Activated CD8-positive, alpha-beta T cell treated with anti-CD3 and anti-CD28 coated beads, Interleukin-2, amount 10 ng/mL, durations not matched to agents 7 days and 5 days (primary cell): ENCODE measurements around the gene SPATA13. TPM values are rescaled to one million over a fixed set of nuclear protein-coding genes. Genes with fewer than 3 reads are reported as not detected.
"Not testable (repeated sequence)": the region's sequence is repeated elsewhere in the genome, so short reads cannot be mapped to it uniquely, and the experiment has no call there.

Experiments
- ATAC-seq: fragments of 150-1000 bp; cut with Tn5 transposase; one replicate; pipeline ENCODE4 v1.10.0; 2021; ENCODE audit warnings: moderate library complexity
- CTCF ChIA-PET: fragments of 350-600 bp; sonication (Branson Sonifier 250); formaldehyde crosslinking; loops from one replicate; lab custom pipeline; 2021; ENCODE audit warnings: antibody characterized with exemption; lab: Charles Lee
- POLR2A ChIA-PET: fragments of 350-600 bp; sonication (Branson Sonifier 250); formaldehyde crosslinking; loops from one replicate; lab custom pipeline; 2021; ENCODE audit warnings: antibody characterized with exemption; lab: Charles Lee
- DNase-seq: peaks from one replicate; pipeline ENCODE4 v3.0.0-alpha.2; 2020
- H3K27ac Mint-ChIP-seq: one replicate; pipeline ENCODE4 v1.8.0; 2021; ENCODE audit warnings: mild to moderate bottlenecking, mixed read lengths
- H3K27me3 Mint-ChIP-seq: one replicate; pipeline ENCODE4 v1.8.0; 2021; ENCODE audit warnings: low read depth, mixed read lengths
- H3K36me3 Mint-ChIP-seq: one replicate; pipeline ENCODE4 v1.8.0; 2021; ENCODE audit warnings: low read depth, mixed read lengths
- H3K4me1 Mint-ChIP-seq: one replicate; pipeline ENCODE4 v1.8.0; 2021; ENCODE audit warnings: low read depth, mixed read lengths
- H3K4me3 Mint-ChIP-seq: one replicate; pipeline ENCODE4 v1.8.0; 2021; ENCODE audit warnings: mild to moderate bottlenecking, mixed read lengths
- H3K9me3 Mint-ChIP-seq: one replicate; pipeline ENCODE4 v1.8.0; 2022; ENCODE audit warnings: mixed read lengths; ENCODE audit not compliant: insufficient read depth
- total RNA-seq, 2 experiments: library from RNA; stranded (reverse); gene quantifications; one replicate each; pipeline ENCODE4 v1.2.3, GENCODE V29; 2021

The SPATA13 gene
- total RNA-seq, 2 experiments from 2014 or later: 57.4 to 63.2 TPM

GRCh38 chr13:24301911-24302310 is 141.4 kb downstream of the SPATA13 start:
- ChIA-PET CTCF (interaction anchor here (1.0 kb wide), 1 partner anchor 282 kb away, joined by 3 read pairs; no protein-coding TSS in a partner anchor), POLR2A (no interaction called here)
- Mint-ChIP-seq H3K36me3 (peaks cover 76% of the 10 kb centered on the region), H3K4me1 (peaks cover 1% of the 10 kb centered on the region), H3K9me3 (no peaks in the 10 kb centered on the region), H3K27ac (no peak overlapping the region), H3K27me3 (no peaks in the 10 kb centered on the region), H3K4me3 (no peak overlapping the region)
- ATAC-seq (no peak), DNase-seq (no peak)

GRCh38 chr13:24304620-24305019 is 144.1 kb downstream of the SPATA13 start:
- DNase-seq: no peak
- Mint-ChIP-seq H3K27me3 (no peaks in the 10 kb centered on the region), H3K36me3 (peaks cover 54% of the 10 kb centered on the region), H3K27ac (no peak overlapping the region), H3K4me1 (peaks cover 1% of the 10 kb centered on the region), H3K4me3 (no peak overlapping the region), H3K9me3 (no peaks in the 10 kb centered on the region)
- ChIA-PET CTCF (no interaction called here), POLR2A (no interaction called here)
- ATAC-seq: no peak

- no peaks in the 10 kb centered on the region for H3K9me3 Mint-ChIP-seq
- H3K4me1 Mint-ChIP-seq: no peaks in the 10 kb centered on the region
- DNase-seq: no peak
- no peak overlapping the region for H3K4me3 Mint-ChIP-seq
- CTCF ChIA-PET: no interaction called here
- ATAC-seq: no peak
- H3K27ac Mint-ChIP-seq: no peak overlapping the region
- no peaks in the 10 kb centered on the region for H3K27me3 Mint-ChIP-seq
- POLR2A ChIA-PET: interaction anchor here (0.6 kb wide), 2 partner anchors 158 to 327 kb away, joined by 3 read pairs; no protein-coding TSS in a partner anchor
- H3K36me3 Mint-ChIP-seq: peaks cover 35% of the 10 kb centered on the region
Observed at GRCh38 chr13:24306632-24307031, 146.1 kb downstream of the SPATA13 start.

- ChIA-PET POLR2A (interaction anchor here (0.6 kb wide), 1 partner anchor 328 kb away, joined by 3 read pairs; no protein-coding TSS in a partner anchor), CTCF (no interaction called here)
- no peak for DNase-seq
- no peak for ATAC-seq
- Mint-ChIP-seq H3K27me3 (no peaks in the 10 kb centered on the region), H3K4me3 (no peak overlapping the region), H3K4me1 (no peaks in the 10 kb centered on the region), H3K27ac (no peak overlapping the region), H3K36me3 (peaks cover 30% of the 10 kb centered on the region), H3K9me3 (no peaks in the 10 kb centered on the region)
Observed at GRCh38 chr13:24307211-24308067, 146.9 kb downstream of the SPATA13 start.

DNA sequence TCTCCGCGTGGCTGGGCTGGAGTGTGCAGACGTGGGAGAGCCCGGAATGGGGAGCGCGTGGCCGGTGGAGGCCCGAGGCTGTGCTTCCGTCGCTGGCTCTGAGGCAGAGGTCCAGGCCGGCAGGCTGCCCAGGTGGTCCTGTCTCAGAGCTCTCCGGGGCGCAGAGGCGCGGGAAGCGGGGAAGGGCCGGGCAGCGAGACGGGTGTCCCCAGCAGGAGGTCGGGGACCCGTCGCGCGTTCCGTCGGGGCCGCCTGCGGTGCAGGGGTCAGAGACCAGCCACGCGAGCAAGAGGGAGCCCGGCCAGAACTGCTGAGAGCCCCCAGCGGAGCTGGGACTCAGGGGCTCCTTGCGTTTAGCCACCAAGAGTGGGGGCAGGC is 147.5 kb downstream of the SPATA13 start:
- Mint-ChIP-seq H3K4me1 (no peaks in the 10 kb centered on the region), H3K9me3 (no peaks in the 10 kb centered on the region), H3K27me3 (no peaks in the 10 kb centered on the region), H3K36me3 (peaks cover 25% of the 10 kb centered on the region), H3K27ac (no peak overlapping the region), H3K4me3 (no peak overlapping the region)
- POLR2A ChIA-PET: no interaction called here
- CTCF ChIA-PET: no interaction called here
- ATAC-seq (no peak), DNase-seq (no peak)

DNA sequence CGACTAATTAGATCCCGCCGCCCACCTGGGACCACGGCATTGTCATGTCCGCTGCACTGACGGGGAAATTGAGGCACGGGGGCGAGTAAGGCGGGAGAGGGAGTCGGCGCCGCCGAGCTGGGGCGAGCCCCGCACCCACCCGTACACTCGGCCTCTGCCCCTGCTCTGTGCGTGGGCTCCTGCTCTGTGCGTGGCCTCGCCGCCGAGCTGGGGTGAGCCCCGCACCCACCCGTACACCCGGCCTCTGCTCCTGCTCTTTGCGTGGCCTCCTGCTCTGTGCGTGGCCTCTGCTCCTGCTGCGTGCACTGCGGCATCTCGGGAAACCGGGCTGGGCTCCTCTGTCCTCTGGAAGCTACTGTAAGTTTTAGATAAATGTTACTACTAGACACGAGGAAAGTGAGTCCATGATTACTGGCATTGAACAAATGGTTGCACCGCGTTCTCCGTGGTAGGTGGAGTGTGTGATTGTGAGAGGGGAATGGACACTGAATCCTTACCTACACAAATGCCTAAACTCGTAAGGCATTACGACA is 148.0 kb downstream of the SPATA13 start:
- DNase-seq (no peak), ATAC-seq (no peak)
- POLR2A ChIA-PET: no interaction called here
- peaks cover 20% of the 10 kb centered on the region for H3K36me3 Mint-ChIP-seq
- H3K27ac Mint-ChIP-seq: no peak overlapping the region
- H3K4me3 Mint-ChIP-seq: no peak overlapping the region
- no peaks in the 10 kb centered on the region for H3K27me3 Mint-ChIP-seq
- CTCF ChIA-PET: no interaction called here
- no peaks in the 10 kb centered on the region for H3K4me1 Mint-ChIP-seq
- H3K9me3 Mint-ChIP-seq: no peaks in the 10 kb centered on the region

- peaks cover 16% of the 10 kb centered on the region for H3K36me3 Mint-ChIP-seq
- CTCF ChIA-PET, POLR2A ChIA-PET: not testable (repeated sequence)
Observed at GRCh38 chr13:24309300-24309699, 148.8 kb downstream of the SPATA13 start, which contains the start of gene C1QTNF9. Gene C1QTNF9 (plus strand): TSS chr13:24309580. CDS start chr13:24316004, 6,424 bp downstream.

DNA sequence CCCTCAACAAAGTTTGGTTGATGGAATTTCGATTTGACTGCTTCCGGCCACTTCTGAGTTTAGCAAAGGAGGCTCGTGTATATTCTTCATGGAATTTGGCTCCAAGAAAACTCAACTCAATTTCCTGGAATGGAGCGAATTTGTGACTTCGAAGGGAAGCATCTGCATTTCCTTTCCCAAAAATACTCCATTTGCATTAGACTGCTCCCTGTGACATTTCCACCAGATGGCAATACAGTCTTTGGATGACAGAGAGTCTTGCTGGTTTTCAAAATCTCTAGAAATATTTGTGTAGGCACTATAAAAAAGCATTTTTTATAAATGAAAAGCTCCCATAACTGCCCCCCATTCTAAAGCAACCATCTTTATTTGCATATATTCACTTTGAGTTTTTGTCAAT is 152.9 kb downstream of the SPATA13 start:
- no peaks in the 10 kb centered on the region for H3K4me1 Mint-ChIP-seq
- no peak for ATAC-seq
- DNase-seq: no peak
- H3K9me3 Mint-ChIP-seq: no peaks in the 10 kb centered on the region
- no peak overlapping the region for H3K4me3 Mint-ChIP-seq
- H3K27me3 Mint-ChIP-seq: peaks cover 9% of the 10 kb centered on the region
- ChIA-PET POLR2A (no interaction called here), CTCF (no interaction called here)
- H3K36me3 Mint-ChIP-seq: no peaks in the 10 kb centered on the region
- H3K27ac Mint-ChIP-seq: no peak overlapping the region

More at GRCh38 chr13:24309300-24309699, 148.8 kb downstream of the SPATA13 start, which contains the start of gene C1QTNF9:
- H3K27me3 Mint-ChIP-seq, ATAC-seq, H3K4me3 Mint-ChIP-seq, DNase-seq, H3K9me3 Mint-ChIP-seq, H3K4me1 Mint-ChIP-seq, H3K27ac Mint-ChIP-seq: not testable (repeated sequence)

DNA sequence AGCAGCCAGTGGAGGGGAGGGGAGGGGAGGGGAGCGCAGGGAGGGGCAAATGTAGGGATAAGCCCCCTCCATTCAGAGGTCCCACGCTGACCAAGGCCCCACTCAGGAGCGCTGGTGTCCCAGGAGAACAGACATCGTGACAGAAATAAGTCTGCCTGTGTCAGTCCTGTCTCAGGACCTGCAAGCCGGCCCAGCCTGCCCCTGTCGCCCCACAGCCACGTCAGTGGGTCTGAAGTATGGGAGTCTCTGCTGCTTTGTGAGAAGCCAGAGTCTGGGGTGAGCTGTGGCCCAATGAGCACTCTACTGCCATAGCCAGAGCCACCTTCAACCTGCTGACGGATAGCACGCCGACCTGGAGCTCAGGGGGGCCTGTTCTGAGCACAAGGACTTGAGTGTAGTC is 157.3 kb downstream of the SPATA13 start:
- H3K27ac Mint-ChIP-seq, H3K4me3 Mint-ChIP-seq, H3K4me1 Mint-ChIP-seq, H3K9me3 Mint-ChIP-seq, DNase-seq, CTCF ChIA-PET, POLR2A ChIA-PET, ATAC-seq, H3K36me3 Mint-ChIP-seq: not testable (repeated sequence)
- H3K27me3 Mint-ChIP-seq: peaks cover 11% of the 10 kb centered on the region

DNA sequence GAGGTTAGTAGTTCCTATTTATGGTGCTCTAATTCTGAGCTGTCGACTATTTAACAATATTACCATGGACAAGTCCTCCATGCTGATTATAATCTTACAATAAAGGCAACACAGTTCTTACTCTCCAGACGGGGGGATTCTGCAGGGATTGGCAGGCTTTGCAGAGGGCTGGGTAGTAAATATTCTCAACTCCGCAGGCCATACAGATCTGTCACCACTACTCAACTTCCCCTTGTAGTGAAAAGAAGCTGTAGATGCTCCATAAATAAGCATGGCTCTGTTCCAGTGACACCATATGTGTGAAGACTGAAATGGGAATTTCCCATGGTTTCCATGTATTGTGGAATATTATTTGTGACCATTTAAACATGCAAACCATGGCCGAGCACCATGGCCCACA is 158.4 kb downstream of the SPATA13 start:
- H3K4me3 Mint-ChIP-seq, CTCF ChIA-PET, H3K9me3 Mint-ChIP-seq, H3K27ac Mint-ChIP-seq, DNase-seq, H3K4me1 Mint-ChIP-seq, H3K36me3 Mint-ChIP-seq, ATAC-seq, POLR2A ChIA-PET: not testable (repeated sequence)
- H3K27me3 Mint-ChIP-seq: peaks cover 10% of the 10 kb centered on the region

- POLR2A ChIA-PET, H3K9me3 Mint-ChIP-seq, H3K4me3 Mint-ChIP-seq, ATAC-seq, DNase-seq, CTCF ChIA-PET, H3K27ac Mint-ChIP-seq, H3K4me1 Mint-ChIP-seq, H3K36me3 Mint-ChIP-seq: not testable (repeated sequence)
- peaks cover 13% of the 10 kb centered on the region for H3K27me3 Mint-ChIP-seq
Observed at GRCh38 chr13:24319641-24320040, 159.1 kb downstream of the SPATA13 start.

DNA sequence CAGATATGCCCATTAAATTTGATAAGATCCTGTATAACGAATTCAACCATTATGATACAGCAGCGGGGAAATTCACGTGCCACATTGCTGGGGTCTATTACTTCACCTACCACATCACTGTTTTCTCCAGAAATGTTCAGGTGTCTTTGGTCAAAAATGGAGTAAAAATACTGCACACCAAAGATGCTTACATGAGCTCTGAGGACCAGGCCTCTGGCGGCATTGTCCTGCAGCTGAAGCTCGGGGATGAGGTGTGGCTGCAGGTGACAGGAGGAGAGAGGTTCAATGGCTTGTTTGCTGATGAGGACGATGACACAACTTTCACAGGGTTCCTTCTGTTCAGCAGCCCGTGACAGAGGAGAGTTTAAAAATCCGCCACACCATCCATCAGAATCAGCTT is 160.9 kb downstream of the SPATA13 start:
- DNase-seq, H3K27ac Mint-ChIP-seq, ATAC-seq, H3K4me3 Mint-ChIP-seq, H3K9me3 Mint-ChIP-seq, H3K4me1 Mint-ChIP-seq, H3K36me3 Mint-ChIP-seq, POLR2A ChIA-PET: not testable (repeated sequence)
- CTCF ChIA-PET: interaction anchor here (1.1 to 1.6 kb wide), 2 partner anchors 215 to 432 kb away, joined by 4 to 5 read pairs; no protein-coding TSS in a partner anchor
- peaks cover 19% of the 10 kb centered on the region for H3K27me3 Mint-ChIP-seq
